Mesendoderm (in vitro differentiated cells): Measurements from ENCODE around the gene PARD3.
A peak's percentile ranks its signal among the peaks of the same experiment; 100 is the strongest.

Experiments
- DNase-seq: peaks from one replicate; pipeline ENCODE4 v3.0.0; 2013
- H2AK5ac ChIP-seq: 2 replicates; pipeline ENCODE4 v1.6.1; 2013; ENCODE audit warnings: low read length, inconsistent platforms
- H2BK120ac ChIP-seq: 2 replicates; pipeline ENCODE4 v1.6.1; 2013; ENCODE audit warnings: low read depth, mild to moderate bottlenecking, low read length, moderate library complexity, mixed read lengths
- H2BK15ac ChIP-seq: replicated peaks from 2 replicates; pipeline ENCODE4 v1.6.1; 2013; ENCODE audit warnings: low read depth, mild to moderate bottlenecking, moderate library complexity
- H2BK5ac ChIP-seq: 2 replicates; pipeline ENCODE4 v1.6.1; 2013; ENCODE audit warnings: low read length, inconsistent platforms
- H3K18ac ChIP-seq: 2 replicates; pipeline ENCODE4 v1.6.1; 2013; ENCODE audit warnings: mild to moderate bottlenecking, low read length, mixed read lengths
- H3K23ac ChIP-seq: one replicate; pipeline ENCODE4 v1.6.1; 2013; ENCODE audit warnings: low read length
- H3K27ac ChIP-seq: 2 replicates; pipeline ENCODE4 v1.5.1; 2013; ENCODE audit warnings: low read depth, mild to moderate bottlenecking, inconsistent platforms, low read length, moderate library complexity
- H3K27me3 ChIP-seq: 2 replicates; pipeline ENCODE4 v1.6.1; 2013; ENCODE audit warnings: low read length, control low read depth, mild to moderate bottlenecking, inconsistent platforms; ENCODE audit not compliant: insufficient read depth, poor library complexity
- H3K36me3 ChIP-seq: 2 replicates; pipeline ENCODE4 v1.6.1; 2013; ENCODE audit warnings: low read length, inconsistent platforms; ENCODE audit not compliant: control insufficient read depth, insufficient read depth
- H3K4ac ChIP-seq: one replicate; pipeline ENCODE4 v1.6.1; 2013; ENCODE audit warnings: low read depth, mild to moderate bottlenecking, low read length, moderate library complexity
- H3K4me1 ChIP-seq: 2 replicates; pipeline ENCODE4 v1.6.1; 2013; ENCODE audit warnings: low read depth, low read length, inconsistent platforms; ENCODE audit not compliant: control insufficient read depth
- H3K4me2 ChIP-seq: 2 replicates; pipeline ENCODE4 v1.6.1; 2013; ENCODE audit warnings: low read length
- H3K4me3 ChIP-seq: 2 replicates; pipeline ENCODE4 v1.5.1; 2013; ENCODE audit warnings: mild to moderate bottlenecking, low read length
- H3K56ac ChIP-seq: one replicate; pipeline ENCODE4 v1.6.1; 2013; ENCODE audit warnings: low read length
- H3K79me1 ChIP-seq: 2 replicates; pipeline ENCODE4 v1.6.1; 2013; ENCODE audit warnings: low read length, inconsistent platforms
- H3K79me2 ChIP-seq: 2 replicates; pipeline ENCODE4 v1.6.1; 2013; ENCODE audit warnings: mild to moderate bottlenecking, low read length; ENCODE audit not compliant: control insufficient read depth, insufficient read depth
- H3K9ac ChIP-seq: 2 replicates; pipeline ENCODE4 v1.6.1; 2013; ENCODE audit warnings: low read length, inconsistent platforms
- H4K5ac ChIP-seq: one replicate; pipeline ENCODE4 v1.6.1; 2013; ENCODE audit warnings: low read length
- H4K8ac ChIP-seq: one replicate; pipeline ENCODE4 v1.6.1; 2013; ENCODE audit warnings: low read depth, mild to moderate bottlenecking, control low read depth, low read length, moderate library complexity
- WGBS: extraction: QIAGEN DNeasy Blood & Tissue Kit; methylation state at CpG from one replicate; pipeline ENCODE4 v1.1.7; 2013; ENCODE audit warnings: low lambda C conversion rate, missing lambda C conversion rate; ENCODE audit not compliant: insufficient coverage; ENCODE audit errors: extremely low coverage; 5-methylcytosine and 5-hydroxymethylcytosine counted together

Gene PARD3

GRCh38 chr10:34184939-34185386 is 630.1 kb downstream of the PARD3 start:
- no peak overlapping the region for H3K18ac ChIP-seq
- WGBS: no CpG with 5 or more reads among the region's 1 CpG
- no peak overlapping the region for H2BK120ac ChIP-seq
- H3K23ac ChIP-seq: no peak overlapping the region
- H3K4ac ChIP-seq: no peak overlapping the region
- no peak overlapping the region for H2BK15ac ChIP-seq
- no peaks in the 10 kb centered on the region for H3K27me3 ChIP-seq
- no peak for DNase-seq
- no peak overlapping the region for H3K4me3 ChIP-seq
- H3K36me3 ChIP-seq: no peaks in the 10 kb centered on the region
- H3K4me1 ChIP-seq: peaks cover 25% of the 10 kb centered on the region
- H3K79me1 ChIP-seq: no peaks in the 10 kb centered on the region
- H2AK5ac ChIP-seq: no peak overlapping the region
- H3K79me2 ChIP-seq: no peaks in the 10 kb centered on the region
- H4K5ac ChIP-seq: no peak overlapping the region
- peak overlapping the region; percentile 47 for H3K27ac ChIP-seq
- H2BK5ac ChIP-seq: no peak overlapping the region
- H3K9ac ChIP-seq: no peak overlapping the region
- H3K56ac ChIP-seq: no peak overlapping the region
- no peak overlapping the region for H3K4me2 ChIP-seq
- H4K8ac ChIP-seq: no peak overlapping the region

GRCh38 chr10:34184397-34184796 is 630.7 kb downstream of the PARD3 start:
- WGBS: no CpG with 5 or more reads among the region's 6 CpGs
- no peak overlapping the region for H3K23ac ChIP-seq
- no peak overlapping the region for H3K4me3 ChIP-seq
- DNase-seq: no peak
- no peak overlapping the region for H2BK5ac ChIP-seq
- no peak overlapping the region for H3K9ac ChIP-seq
- H3K27me3 ChIP-seq: no peaks in the 10 kb centered on the region
- H2AK5ac ChIP-seq: no peak overlapping the region
- no peak overlapping the region for H3K56ac ChIP-seq
- H4K8ac ChIP-seq: no peak overlapping the region
- peak overlapping the region; percentile 9 for H3K4ac ChIP-seq
- no peaks in the 10 kb centered on the region for H3K36me3 ChIP-seq
- no peaks in the 10 kb centered on the region for H3K79me1 ChIP-seq
- H3K18ac ChIP-seq: peak overlapping the region; percentile 72
- no peak overlapping the region for H3K27ac ChIP-seq
- H3K4me2 ChIP-seq: no peak overlapping the region
- H4K5ac ChIP-seq: no peak overlapping the region
- peak overlapping the region; percentile 51 for H2BK120ac ChIP-seq
- peaks cover 25% of the 10 kb centered on the region for H3K4me1 ChIP-seq
- H2BK15ac ChIP-seq: peak overlapping the region; percentile 48
- no peaks in the 10 kb centered on the region for H3K79me2 ChIP-seq

GRCh38 chr10:34183016-34183796 is 631.9 kb downstream of the PARD3 start:
- H3K27me3 ChIP-seq: no peaks in the 10 kb centered on the region

GRCh38 chr10:34181553-34182300 is 633.4 kb downstream of the PARD3 start:
- no peaks in the 10 kb centered on the region for H3K79me1 ChIP-seq
- H3K27me3 ChIP-seq: no peaks in the 10 kb centered on the region
- DNase-seq: peak; percentile 40
- H3K4me3 ChIP-seq: no peak overlapping the region
- H3K27ac ChIP-seq: no peak overlapping the region
- H2BK5ac ChIP-seq: no peak overlapping the region
- H3K56ac ChIP-seq: peak overlapping the region; percentile 17
- no peak overlapping the region for H3K23ac ChIP-seq
- H3K18ac ChIP-seq: no peak overlapping the region
- no peak overlapping the region for H4K8ac ChIP-seq
- H3K79me2 ChIP-seq: no peaks in the 10 kb centered on the region
- H3K4me2 ChIP-seq: no peak overlapping the region
- no peak overlapping the region for H4K5ac ChIP-seq
- H2BK120ac ChIP-seq: no peak overlapping the region
- no peak overlapping the region for H3K4ac ChIP-seq
- no peaks in the 10 kb centered on the region for H3K36me3 ChIP-seq
- H3K9ac ChIP-seq: no peak overlapping the region
- no peak overlapping the region for H2BK15ac ChIP-seq
- WGBS: no CpG with 5 or more reads among the region's 10 CpGs
- H2AK5ac ChIP-seq: no peak overlapping the region
- H3K4me1 ChIP-seq: peaks cover 29% of the 10 kb centered on the region

More at GRCh38 chr10:34183016-34183796, 631.9 kb downstream of the PARD3 start:
- Histone ChIP-seq H3K4me3 (no peak overlapping the region), H3K27ac (no peak overlapping the region), H3K79me1 (no peaks in the 10 kb centered on the region), H3K4ac (no peak overlapping the region), H3K79me2 (no peaks in the 10 kb centered on the region), H2BK15ac (no peak overlapping the region), H3K9ac (no peak overlapping the region), H3K36me3 (no peaks in the 10 kb centered on the region), H3K4me1 (peaks cover 30% of the 10 kb centered on the region), H3K23ac (no peak overlapping the region), H2AK5ac (no peak overlapping the region), H3K4me2 (no peak overlapping the region), H2BK120ac (no peak overlapping the region), H3K56ac (no peak overlapping the region), H4K8ac (no peak overlapping the region), H4K5ac (no peak overlapping the region), H3K18ac (no peak overlapping the region), H2BK5ac (no peak overlapping the region)
- no CpG with 5 or more reads among the region's 15 CpGs for WGBS
- DNase-seq: peak; percentile 40

- no peak for DNase-seq
- H3K27me3 ChIP-seq: no peaks in the 10 kb centered on the region
- H3K36me3 ChIP-seq: no peaks in the 10 kb centered on the region
- no peak overlapping the region for H3K9ac ChIP-seq
- no peak overlapping the region for H3K56ac ChIP-seq
- no peak overlapping the region for H4K5ac ChIP-seq
- no CpG with 5 or more reads among the region's 2 CpGs for WGBS
- no peak overlapping the region for H3K23ac ChIP-seq
- no peak overlapping the region for H3K4me3 ChIP-seq
- H3K79me1 ChIP-seq: no peaks in the 10 kb centered on the region
- H2AK5ac ChIP-seq: no peak overlapping the region
- H4K8ac ChIP-seq: no peak overlapping the region
- peaks cover 22% of the 10 kb centered on the region for H3K4me1 ChIP-seq
- H3K4me2 ChIP-seq: no peak overlapping the region
- H3K27ac ChIP-seq: no peak overlapping the region
- no peak overlapping the region for H2BK5ac ChIP-seq
- H3K18ac ChIP-seq: peak overlapping the region; percentile 75
- no peak overlapping the region for H2BK120ac ChIP-seq
- H3K4ac ChIP-seq: no peak overlapping the region
- no peaks in the 10 kb centered on the region for H3K79me2 ChIP-seq
- H2BK15ac ChIP-seq: no peak overlapping the region
Measured at GRCh38 chr10:34180749-34181148, 634.3 kb downstream of the PARD3 start.
